IPS-15b (cell line): Measurements from ENCODE around the gene ABHD15.

Experiments used
- H3K27me3 ChIP-seq: one replicate; pipeline ENCODE4 v1.6.1; 2013; ENCODE audit warnings: low read length; ENCODE audit not compliant: control insufficient read depth, insufficient read depth
- H3K36me3 ChIP-seq: one replicate; pipeline ENCODE4 v1.6.1; 2013; ENCODE audit warnings: low read length; ENCODE audit not compliant: control insufficient read depth, insufficient read depth
- H3K4me1 ChIP-seq: one replicate; pipeline ENCODE4 v1.6.1; 2013; ENCODE audit warnings: mild to moderate bottlenecking, low read length; ENCODE audit not compliant: control insufficient read depth, insufficient read depth
- H3K4me3 ChIP-seq: one replicate; pipeline ENCODE4 v1.5.1; 2013; ENCODE audit warnings: low read depth, low read length
- H3K9ac ChIP-seq: one replicate; pipeline ENCODE4 v1.6.1; 2013; ENCODE audit warnings: low read depth, mild to moderate bottlenecking, low read length
- H3K9me3 ChIP-seq: one replicate; pipeline ENCODE4 v1.6.1; 2013; ENCODE audit warnings: mild to moderate bottlenecking, low read length; ENCODE audit not compliant: control insufficient read depth, insufficient read depth

The ABHD15 gene

DNA sequence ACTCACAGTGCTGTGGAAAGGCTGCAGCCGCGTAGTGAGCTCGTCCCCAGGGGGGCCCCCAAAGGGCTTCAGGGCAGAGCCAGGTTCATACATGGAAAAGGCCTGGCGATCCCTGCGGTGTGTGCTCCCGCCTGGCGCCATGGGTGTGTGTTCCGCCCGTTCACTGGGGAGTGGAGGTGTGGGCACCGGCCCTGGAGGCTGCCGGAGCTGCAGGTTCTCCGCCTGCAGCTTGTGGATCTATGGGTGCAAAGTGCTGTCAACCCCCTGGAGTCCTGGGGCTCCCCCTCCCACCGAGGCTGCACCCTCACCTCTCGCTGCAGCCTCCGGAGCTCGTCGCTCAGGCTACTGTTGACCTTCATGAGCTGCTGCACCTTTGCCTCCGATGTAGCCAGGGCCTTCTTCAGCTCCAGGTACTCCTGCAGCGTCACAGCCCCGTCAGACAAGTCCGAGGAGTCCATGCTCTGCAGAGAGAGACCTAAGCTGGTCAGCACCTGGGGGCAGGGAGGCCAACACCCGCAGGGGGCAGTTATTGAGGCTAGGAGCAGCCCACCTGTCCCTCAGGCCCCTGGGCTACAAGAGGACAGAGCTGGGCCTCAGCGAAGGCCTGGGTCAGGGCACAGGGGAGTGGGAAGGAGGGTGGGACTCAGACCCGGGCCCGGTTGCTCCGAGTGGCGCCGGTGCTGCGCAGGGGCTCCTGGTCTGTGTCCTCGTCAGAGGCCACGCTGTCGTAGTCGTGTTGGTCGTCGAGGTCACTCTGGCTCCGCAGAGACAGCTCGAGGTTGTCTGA is 9.6 kb upstream of the ABHD15 start:
- H3K9me3 ChIP-seq = no peaks in the 10 kb centered on the region
- peaks cover 8% of the 10 kb centered on the region for H3K27me3 ChIP-seq
- peaks cover 28% of the 10 kb centered on the region for H3K36me3 ChIP-seq
- no peak overlapping the region for H3K4me3 ChIP-seq
- H3K4me1 ChIP-seq = no peaks in the 10 kb centered on the region
- no peak overlapping the region for H3K9ac ChIP-seq

GRCh38 chr17:29575511-29576213 is 8.8 kb upstream of the ABHD15 start:
- peaks cover 16% of the 10 kb centered on the region for H3K27me3 ChIP-seq
- H3K9me3 ChIP-seq = no peaks in the 10 kb centered on the region
- H3K36me3 ChIP-seq = peaks cover 28% of the 10 kb centered on the region
- no peaks in the 10 kb centered on the region for H3K4me1 ChIP-seq
- no peak overlapping the region for H3K9ac ChIP-seq
- H3K4me3 ChIP-seq = no peak overlapping the region

GRCh38 chr17:29574732-29575510 is 8.1 kb upstream of the ABHD15 start:
- Histone ChIP-seq H3K27me3 (peaks cover 16% of the 10 kb centered on the region), H3K9ac (no peak overlapping the region), H3K9me3 (no peaks in the 10 kb centered on the region), H3K36me3 (peaks cover 28% of the 10 kb centered on the region), H3K4me3 (no peak overlapping the region), H3K4me1 (no peaks in the 10 kb centered on the region)

GRCh38 chr17:29573871-29574731 is 7.3 kb upstream of the ABHD15 start:
- Histone ChIP-seq H3K4me3 (no peak overlapping the region), H3K36me3 (peaks cover 28% of the 10 kb centered on the region), H3K27me3 (peaks cover 24% of the 10 kb centered on the region), H3K9ac (no peak overlapping the region), H3K9me3 (no peaks in the 10 kb centered on the region), H3K4me1 (peaks cover 2% of the 10 kb centered on the region)

DNA sequence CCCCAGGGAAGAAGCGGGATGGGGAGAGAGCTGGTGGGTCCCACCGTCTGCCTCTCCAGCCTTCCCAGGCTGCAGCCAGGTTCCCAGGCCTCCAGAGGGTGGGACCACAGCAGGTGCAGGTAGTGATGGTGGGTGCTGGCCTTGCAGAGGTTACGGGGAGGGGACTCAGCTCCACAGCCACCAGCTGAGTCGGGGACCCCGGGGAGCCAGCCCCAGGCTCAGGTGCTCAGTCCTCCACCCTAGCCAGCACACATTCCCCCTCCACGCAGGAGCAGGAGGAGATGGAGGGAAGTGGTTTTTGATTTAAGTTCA is 6.7 kb upstream of the ABHD15 start:
- H3K4me1 ChIP-seq = peaks cover 2% of the 10 kb centered on the region
- peaks cover 28% of the 10 kb centered on the region for H3K36me3 ChIP-seq
- H3K9ac ChIP-seq = no peak overlapping the region
- H3K27me3 ChIP-seq = peaks cover 25% of the 10 kb centered on the region
- H3K4me3 ChIP-seq = no peak overlapping the region
- no peaks in the 10 kb centered on the region for H3K9me3 ChIP-seq

GRCh38 chr17:29572691-29573557 is 6.1 kb upstream of the ABHD15 start:
- Histone ChIP-seq H3K36me3 (peaks cover 23% of the 10 kb centered on the region), H3K27me3 (peaks cover 25% of the 10 kb centered on the region), H3K9me3 (no peaks in the 10 kb centered on the region), H3K4me3 (no peak overlapping the region), H3K4me1 (peaks cover 2% of the 10 kb centered on the region), H3K9ac (no peak overlapping the region)

- Histone ChIP-seq H3K9ac (no peak overlapping the region), H3K4me3 (no peak overlapping the region), H3K9me3 (no peaks in the 10 kb centered on the region), H3K36me3 (peaks cover 16% of the 10 kb centered on the region), H3K4me1 (peaks cover 2% of the 10 kb centered on the region), H3K27me3 (peaks cover 25% of the 10 kb centered on the region)
These were observed 5.2 kb upstream of the ABHD15 start for GRCh38 chr17:29571883-29572681.

DNA sequence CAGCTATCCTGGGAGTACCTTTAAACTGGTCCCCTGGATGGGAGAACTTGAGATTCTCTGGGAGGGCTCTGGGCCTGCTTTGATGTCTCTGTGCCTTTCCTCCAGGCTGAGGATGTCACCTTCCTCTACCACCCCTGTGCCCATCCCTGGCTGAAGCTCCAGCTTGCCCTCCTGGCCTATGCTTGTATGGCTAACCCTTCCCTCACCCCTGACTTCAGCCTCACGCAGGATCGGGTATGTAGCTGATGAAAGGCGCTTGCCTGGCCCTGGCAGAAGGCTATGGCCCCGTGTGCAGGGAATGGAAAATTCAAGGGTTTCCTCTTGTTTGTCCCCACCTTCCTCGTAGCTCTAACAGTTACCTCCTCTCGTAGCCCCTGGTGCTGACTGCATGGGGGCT is 4.6 kb upstream of the ABHD15 start:
- peaks cover 10% of the 10 kb centered on the region for H3K36me3 ChIP-seq
- no peak overlapping the region for H3K9ac ChIP-seq
- H3K4me1 ChIP-seq = peaks cover 2% of the 10 kb centered on the region
- no peak overlapping the region for H3K4me3 ChIP-seq
- H3K27me3 ChIP-seq = peaks cover 27% of the 10 kb centered on the region
- no peaks in the 10 kb centered on the region for H3K9me3 ChIP-seq

DNA sequence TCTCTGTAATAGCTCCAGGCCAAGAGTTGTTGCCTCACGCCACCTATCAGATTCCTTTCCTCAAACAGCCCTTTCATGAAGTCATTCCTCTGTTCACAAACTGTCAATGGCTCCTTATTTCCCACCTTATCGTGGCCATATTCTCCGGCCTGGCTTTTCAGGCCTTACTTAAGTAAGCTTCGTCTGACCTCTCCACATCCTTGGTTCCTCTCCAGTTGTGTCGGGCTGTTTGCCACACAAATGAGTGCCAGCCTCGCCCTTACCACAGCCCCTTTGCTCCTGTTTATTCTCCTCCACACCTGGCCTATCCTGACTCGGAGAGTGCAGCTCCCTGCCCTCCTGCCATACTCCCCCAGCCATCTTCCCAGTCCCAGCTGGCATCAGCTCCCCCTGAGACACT is 3.7 kb upstream of the ABHD15 start:
- Histone ChIP-seq H3K36me3 (peaks cover 8% of the 10 kb centered on the region), H3K4me1 (peaks cover 2% of the 10 kb centered on the region), H3K9me3 (no peaks in the 10 kb centered on the region)

GRCh38 chr17:29569245-29569950 is 2.6 kb upstream of the ABHD15 start:
- Histone ChIP-seq H3K9ac (peak overlapping the region; percentile 83), H3K4me3 (peak overlapping the region; percentile 81), H3K36me3 (peaks cover 2% of the 10 kb centered on the region), H3K27me3 (peaks cover 43% of the 10 kb centered on the region), H3K9me3 (no peaks in the 10 kb centered on the region), H3K4me1 (peaks cover 2% of the 10 kb centered on the region)

More for the DNA sequence above, 3.7 kb upstream of the ABHD15 start:
- Histone ChIP-seq H3K4me3 (no peak overlapping the region), H3K9ac (no peak overlapping the region), H3K27me3 (peaks cover 36% of the 10 kb centered on the region)
